HEK293 (cell line): ENCODE results near the gene KIAA1328.

Source experiments
- CTCF ChIA-PET: fragments of 350-600 bp; formaldehyde crosslinking; extraction: SDS; loops from one replicate; lab custom pipeline; 2021; ENCODE audit warnings: antibody characterized with exemption; lab: Yijun Ruan, JAX
- POLR2A ChIA-PET: fragments of 300-600 bp; formaldehyde crosslinking; extraction: SDS; loops from one replicate; lab custom pipeline; 2020; ENCODE audit warnings: antibody characterized with exemption, inconsistent platforms; lab: Yijun Ruan, JAX
- H3K27ac ChIP-seq: fragments of 200-500 bp; sonication (Bioruptor generic); 2 replicates; pipeline ENCODE4 v1.5.1; 2014; ENCODE audit warnings: low read depth, low read length, control low read depth, inconsistent platforms; ENCODE audit errors: extremely low read depth
- H3K36me3 ChIP-seq, 2 experiments: fragments of 200-500 bp in 1 of 2; sonication (Bioruptor generic) in 1 of 2; 1 replicate in 1 of 2; 2 replicates in 1 of 2; pipeline ENCODE4 v1.5.1; 2014 to 2017; ENCODE audit warnings: inconsistent platforms in 2 of 2, low read length in 2 of 2; ENCODE audit not compliant: control insufficient read depth in 2 of 2, insufficient read depth in 1 of 2
- H3K4me1 ChIP-seq: fragments of 200-500 bp; sonication (Bioruptor generic); 2 replicates; pipeline ENCODE4 v1.5.1; 2014; ENCODE audit warnings: mild to moderate bottlenecking, low read length, inconsistent platforms; ENCODE audit not compliant: control insufficient read depth, insufficient read depth
- H3K4me3 ChIP-seq: 2 replicates; pipeline ENCODE4 v1.5.1; 2011; ENCODE audit warnings: low read depth, mild to moderate bottlenecking, control low read depth, low read length, moderate library complexity
- H3K9me3 ChIP-seq: fragments of 200-500 bp; sonication (Bioruptor generic); 2 replicates; pipeline ENCODE4 v1.5.1; 2014; ENCODE audit warnings: low read depth, low read length, inconsistent platforms; ENCODE audit not compliant: control insufficient read depth, insufficient read depth
- ELK4 ChIP-seq: IDR thresholded peaks from 2 replicates; pipeline ENCODE4 v1.6.1; 2011; ENCODE audit warnings: mild to moderate bottlenecking, low read depth, low read length, borderline replicate concordance
- OSR2 ChIP-seq: fragments of 450-650 bp; formaldehyde crosslinking; IDR thresholded peaks from 2 replicates; pipeline ENCODE4 v1.5.1; 2016; ENCODE audit warnings: missing biosample characterization, missing genetic modification characterization
- PATZ1 ChIP-seq: fragments of 450-650 bp; formaldehyde crosslinking; IDR thresholded peaks from 2 replicates; pipeline ENCODE4 v1.5.1; 2016; ENCODE audit warnings: missing biosample characterization, missing genetic modification characterization
- PRDM4 ChIP-seq: fragments of 450-650 bp; formaldehyde crosslinking; IDR thresholded peaks from 2 replicates; pipeline ENCODE4 v1.5.1; 2017; ENCODE audit warnings: missing biosample characterization, missing genetic modification characterization
- SALL2 ChIP-seq: fragments of 450-650 bp; formaldehyde crosslinking; IDR thresholded peaks from 2 replicates; pipeline ENCODE4 v1.5.0; 2017; ENCODE audit warnings: missing biosample characterization, mild to moderate bottlenecking, missing genetic modification characterization, borderline replicate concordance
- SCRT2 ChIP-seq: fragments of 450-650 bp; formaldehyde crosslinking; IDR thresholded peaks from 2 replicates; pipeline ENCODE4 v1.5.1; 2016; ENCODE audit warnings: missing biosample characterization, missing genetic modification characterization
- ZBTB48 ChIP-seq: fragments of 450-650 bp; formaldehyde crosslinking; IDR thresholded peaks from 2 replicates; pipeline ENCODE4 v1.5.1; 2016; ENCODE audit warnings: missing biosample characterization, missing genetic modification characterization
- ZBTB7A ChIP-seq: fragments of 450-650 bp; formaldehyde crosslinking; IDR thresholded peaks from 2 replicates; pipeline ENCODE4 v1.5.1; 2016; ENCODE audit warnings: low read depth, missing biosample characterization, missing genetic modification characterization
- ZEB2 ChIP-seq: fragments of 450-650 bp; formaldehyde crosslinking; IDR thresholded peaks from 2 replicates; pipeline ENCODE4 v1.5.1; 2016; ENCODE audit warnings: missing biosample characterization, missing genetic modification characterization
- ZNF121 ChIP-seq: fragments of 450-650 bp; formaldehyde crosslinking; IDR thresholded peaks from 2 replicates; pipeline ENCODE4 v1.5.1; 2016; ENCODE audit warnings: missing biosample characterization, missing genetic modification characterization
- ZNF175 ChIP-seq: fragments of 450-650 bp; formaldehyde crosslinking; IDR thresholded peaks from 2 replicates; pipeline ENCODE4 v1.5.1; 2016; ENCODE audit warnings: missing biosample characterization, missing genetic modification characterization
- ZNF2 ChIP-seq: fragments of 450-650 bp; formaldehyde crosslinking; IDR thresholded peaks from 2 replicates; pipeline ENCODE4 v1.5.1; 2016; ENCODE audit warnings: missing biosample characterization, missing genetic modification characterization
- ZNF202 ChIP-seq: fragments of 450-650 bp; formaldehyde crosslinking; IDR thresholded peaks from 2 replicates; pipeline ENCODE4 v1.5.1; 2016; ENCODE audit warnings: missing biosample characterization, missing genetic modification characterization, borderline replicate concordance
- ZNF214 ChIP-seq: fragments of 450-650 bp; formaldehyde crosslinking; IDR thresholded peaks from 2 replicates; pipeline ENCODE4 v1.5.1; 2017; ENCODE audit warnings: missing biosample characterization, mild to moderate bottlenecking, missing genetic modification characterization, borderline replicate concordance
- ZNF223 ChIP-seq: fragments of 450-650 bp; formaldehyde crosslinking; IDR thresholded peaks from 2 replicates; pipeline ENCODE4 v1.5.1; 2016; ENCODE audit warnings: missing biosample characterization, missing genetic modification characterization
- ZNF23 ChIP-seq: fragments of 450-650 bp; formaldehyde crosslinking; IDR thresholded peaks from 2 replicates; pipeline ENCODE4 v1.5.1; 2016; ENCODE audit warnings: missing biosample characterization, missing genetic modification characterization, borderline replicate concordance
- ZNF341 ChIP-seq: fragments of 450-650 bp; formaldehyde crosslinking; IDR thresholded peaks from 2 replicates; pipeline ENCODE4; 2016; ENCODE audit warnings: low read depth, missing biosample characterization, missing genetic modification characterization
- ZNF350 ChIP-seq: fragments of 450-650 bp; formaldehyde crosslinking; IDR thresholded peaks from 2 replicates; pipeline ENCODE4 v1.5.0; 2017; ENCODE audit warnings: missing biosample characterization, mild to moderate bottlenecking, missing genetic modification characterization
- ZNF394 ChIP-seq: fragments of 450-650 bp; formaldehyde crosslinking; IDR thresholded peaks from 2 replicates; pipeline ENCODE4 v1.5.1; 2016; ENCODE audit warnings: missing biosample characterization, missing genetic modification characterization, mild to moderate bottlenecking, moderate library complexity, borderline replicate concordance
- ZNF48 ChIP-seq: fragments of 450-650 bp; formaldehyde crosslinking; IDR thresholded peaks from 2 replicates; pipeline ENCODE4 v1.5.1; 2016; ENCODE audit warnings: missing biosample characterization, missing genetic modification characterization
- ZNF488 ChIP-seq: fragments of 450-650 bp; formaldehyde crosslinking; IDR thresholded peaks from 2 replicates; pipeline ENCODE4 v1.5.1; 2016; ENCODE audit warnings: missing biosample characterization, missing genetic modification characterization
- ZNF521 ChIP-seq: fragments of 450-650 bp; formaldehyde crosslinking; IDR thresholded peaks from 2 replicates; pipeline ENCODE4 v1.5.1; 2017; ENCODE audit warnings: missing biosample characterization, mild to moderate bottlenecking, missing genetic modification characterization
- ZNF529 ChIP-seq: fragments of 450-650 bp; formaldehyde crosslinking; IDR thresholded peaks from 2 replicates; pipeline ENCODE4 v1.5.1; 2017; ENCODE audit warnings: missing genetic modification characterization, missing biosample characterization; ENCODE audit not compliant: insufficient replicate concordance
- ZNF548 ChIP-seq: fragments of 450-650 bp; formaldehyde crosslinking; IDR thresholded peaks from 2 replicates; pipeline ENCODE4 v1.5.1; 2016; ENCODE audit warnings: missing biosample characterization, missing genetic modification characterization
- ZNF610 ChIP-seq: fragments of 450-650 bp; formaldehyde crosslinking; IDR thresholded peaks from 2 replicates; pipeline ENCODE4 v1.5.1; 2016; ENCODE audit warnings: missing biosample characterization, missing genetic modification characterization, borderline replicate concordance
- ZNF624 ChIP-seq: fragments of 450-650 bp; formaldehyde crosslinking; IDR thresholded peaks from 2 replicates; pipeline ENCODE4 v1.5.1; 2017; ENCODE audit warnings: missing biosample characterization, missing genetic modification characterization
- ZNF670 ChIP-seq: fragments of 450-650 bp; formaldehyde crosslinking; IDR thresholded peaks from 2 replicates; pipeline ENCODE4 v1.5.1; 2016; ENCODE audit warnings: missing biosample characterization, missing genetic modification characterization, low read depth
- TF ChIP-seq, protein P1 (sequence below): fragments of 450-650 bp; formaldehyde crosslinking; IDR thresholded peaks from 2 replicates; pipeline ENCODE4 v1.5.1; 2016; ENCODE audit warnings: missing biosample characterization, missing genetic modification characterization

The KIAA1328 gene

GRCh38 chr18:36828630-36829361 is at the start of gene KIAA1328, which contains the start of gene TPGS2:
TSS of gene KIAA1328 (plus strand) at chr18:36829127. CDS start at chr18:36829139, 12 bp downstream.
TSS of gene TPGS2 (minus strand) at chr18:36829002. CDS start at chr18:36828767, 235 bp downstream.
- Histone ChIP-seq H3K9me3 (no peaks in the 10 kb centered on the region), H3K4me3 (peak within 1 kb of the TSS; percentile 97), H3K36me3 (peaks cover 0 to 15% of the 10 kb centered on the region in 2 experiments; a peak in 2 of 3 replicates), H3K27ac (peak within 1 kb of the TSS; percentile 60; the same call in 1 of the 2 replicates), H3K4me1 (no peaks in the 10 kb centered on the region)
- POLR2A ChIA-PET = interaction anchor here (1.0 to 1.5 kb wide), 4 partner anchors 11 to 71 kb away, joined by 3 to 7 read pairs (median 4); no protein-coding TSS in a partner anchor
- CTCF ChIA-PET = interaction anchor here (0.6 to 1.5 kb wide), 12 partner anchors 11 to 688 kb away, joined by 3 to 6 read pairs (median 4); no protein-coding TSS in a partner anchor
- TF ChIP-seq PRDM4 (tag by site-specific recombination) = no peak
- no peak for TF ChIP-seq ZNF175 (tag by site-specific recombination)
- no peak for TF ChIP-seq SALL2
- TF ChIP-seq ZNF548 = no peak
- TF ChIP-seq ZBTB48 (tag by site-specific recombination) = no peak
- no peak for TF ChIP-seq ELK4
- TF ChIP-seq, protein P1, sequence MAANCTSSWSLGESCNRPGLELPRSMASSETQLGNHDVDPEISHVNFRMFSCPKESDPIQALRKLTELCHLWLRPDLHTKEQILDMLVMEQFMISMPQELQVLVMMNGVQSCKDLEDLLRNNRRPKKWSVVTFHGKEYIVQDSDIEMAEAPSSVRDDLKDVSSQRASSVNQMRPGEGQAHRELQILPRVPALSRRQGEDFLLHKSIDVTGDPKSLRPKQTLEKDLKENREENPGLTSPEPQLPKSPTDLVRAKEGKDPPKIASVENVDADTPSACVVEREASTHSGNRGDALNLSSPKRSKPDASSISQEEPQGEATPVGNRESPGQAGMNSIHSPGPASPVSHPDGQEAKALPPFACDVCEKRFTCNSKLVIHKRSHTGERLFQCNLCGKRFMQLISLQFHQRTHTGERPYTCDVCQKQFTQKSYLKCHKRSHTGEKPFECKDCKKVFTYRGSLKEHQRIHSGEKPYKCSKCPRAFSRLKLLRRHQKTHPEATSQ (tag by site-specific recombination) = no peak
- peak; percentile 81; the same call in 1 of the 2 replicates for TF ChIP-seq ZNF121
- TF ChIP-seq ZNF23 (tag by site-specific recombination) = no peak
- TF ChIP-seq ZNF529 (tag by site-specific recombination) = no peak
- TF ChIP-seq ZEB2 (tag by site-specific recombination) = peak; percentile 27
- no peak for TF ChIP-seq ZNF223 (tag by site-specific recombination)
- peak; percentile 78; the same call in 1 of the 2 replicates for TF ChIP-seq ZNF610 (tag by site-specific recombination)
- TF ChIP-seq PATZ1 (tag by site-specific recombination) = peak; percentile 88
- no peak for TF ChIP-seq ZNF48 (tag by site-specific recombination)
- TF ChIP-seq ZNF670 = no peak
- TF ChIP-seq ZNF202 (tag by site-specific recombination) = no peak
- no peak for TF ChIP-seq ZBTB7A
- TF ChIP-seq ZNF488 (tag by site-specific recombination) = no peak
- TF ChIP-seq ZNF624 (tag by site-specific recombination) = no peak
- no peak for TF ChIP-seq OSR2 (tag by site-specific recombination)
- no peak for TF ChIP-seq ZNF350 (tag by site-specific recombination)
- no peak for TF ChIP-seq ZNF341 (tag by site-specific recombination)
- peak; percentile 64; the same call in 1 of the 2 replicates for TF ChIP-seq ZNF394 (tag by site-specific recombination)
- TF ChIP-seq ZNF214 (tag by site-specific recombination) = no peak
- TF ChIP-seq SCRT2 = no peak
- peak; percentile 70; the same call in 1 of the 2 replicates for TF ChIP-seq ZNF2 (tag by site-specific recombination)
- no peak for TF ChIP-seq ZNF521 (tag by site-specific recombination)
